GM21526 (cell line): ENCODE measurements around the gene CDC42EP3.

Experiments used
- ATAC-seq: cut with Tn5 transposase; IDR thresholded peaks from one replicate; pipeline ENCODE4 v1.9.1; 2021; ENCODE audit warnings: moderate library complexity; ENCODE audit not compliant: unreplicated experiment, low FRiP score

The CDC42EP3 gene

DNA sequence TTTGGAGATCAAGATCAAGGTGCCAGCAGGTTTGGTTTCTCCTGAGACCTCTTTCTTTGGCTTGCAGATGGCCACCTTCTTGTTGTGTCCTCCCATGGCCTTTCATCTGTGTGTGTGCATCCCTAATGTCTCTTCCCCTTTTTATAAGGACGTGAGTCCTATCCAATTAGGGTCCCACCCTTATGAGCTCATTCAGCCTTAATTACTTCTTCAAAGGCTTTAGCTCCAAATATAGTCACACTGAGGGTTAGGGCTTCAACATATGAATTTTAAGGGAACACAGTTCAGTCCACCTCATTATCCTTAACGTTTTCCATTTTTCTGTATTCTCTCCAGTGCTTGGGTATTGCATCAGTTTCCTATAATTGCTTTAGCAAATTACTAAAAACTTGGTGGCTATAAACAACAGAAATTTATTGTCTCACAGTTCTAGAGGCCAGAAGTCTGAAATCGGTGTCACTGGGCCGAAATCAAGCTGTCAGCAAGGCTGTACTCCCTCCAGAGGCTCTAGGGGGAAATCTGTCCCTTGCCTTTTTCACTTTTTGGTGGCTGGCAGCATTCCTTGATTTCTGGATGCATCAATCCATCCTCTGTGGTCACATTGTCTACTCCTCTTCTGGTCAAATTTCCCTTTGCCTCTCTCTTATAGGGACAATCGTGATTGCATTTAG is 34.1 kb downstream of the CDC42EP3 start:
- no peak for ATAC-seq

DNA sequence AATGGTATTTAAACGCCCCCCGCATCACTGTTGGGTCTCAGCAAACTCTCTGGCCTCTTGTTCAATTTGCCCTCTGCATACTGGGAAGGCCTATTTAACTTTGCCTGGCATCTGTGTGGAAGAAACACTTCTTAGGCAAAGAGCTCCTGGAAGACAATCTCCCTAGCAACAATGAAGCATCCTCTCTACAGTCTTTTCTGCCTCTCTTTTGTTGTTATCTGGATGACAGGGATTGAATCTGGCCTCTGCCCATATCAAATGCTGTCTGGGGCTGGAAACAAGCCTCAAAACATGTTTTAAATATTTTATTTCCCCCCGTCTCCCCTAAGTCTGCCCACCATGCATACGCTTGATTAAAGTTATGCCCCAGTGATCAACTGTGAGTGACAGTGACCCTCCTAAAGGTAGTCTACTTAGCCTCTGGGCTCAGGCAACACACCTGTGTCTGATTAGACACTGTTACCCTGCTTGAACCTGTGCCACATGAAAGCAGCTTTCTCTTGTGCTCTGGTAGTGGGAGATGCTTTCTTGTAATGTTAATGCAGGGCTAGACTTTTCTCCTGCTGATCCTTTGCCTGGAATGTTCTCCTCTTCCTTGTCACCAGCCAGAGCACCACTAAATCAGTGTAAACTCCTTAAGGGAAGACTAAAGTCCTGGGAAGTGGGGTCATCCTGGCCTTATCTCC is 34.9 kb downstream of the CDC42EP3 start:
- no peak for ATAC-seq

DNA sequence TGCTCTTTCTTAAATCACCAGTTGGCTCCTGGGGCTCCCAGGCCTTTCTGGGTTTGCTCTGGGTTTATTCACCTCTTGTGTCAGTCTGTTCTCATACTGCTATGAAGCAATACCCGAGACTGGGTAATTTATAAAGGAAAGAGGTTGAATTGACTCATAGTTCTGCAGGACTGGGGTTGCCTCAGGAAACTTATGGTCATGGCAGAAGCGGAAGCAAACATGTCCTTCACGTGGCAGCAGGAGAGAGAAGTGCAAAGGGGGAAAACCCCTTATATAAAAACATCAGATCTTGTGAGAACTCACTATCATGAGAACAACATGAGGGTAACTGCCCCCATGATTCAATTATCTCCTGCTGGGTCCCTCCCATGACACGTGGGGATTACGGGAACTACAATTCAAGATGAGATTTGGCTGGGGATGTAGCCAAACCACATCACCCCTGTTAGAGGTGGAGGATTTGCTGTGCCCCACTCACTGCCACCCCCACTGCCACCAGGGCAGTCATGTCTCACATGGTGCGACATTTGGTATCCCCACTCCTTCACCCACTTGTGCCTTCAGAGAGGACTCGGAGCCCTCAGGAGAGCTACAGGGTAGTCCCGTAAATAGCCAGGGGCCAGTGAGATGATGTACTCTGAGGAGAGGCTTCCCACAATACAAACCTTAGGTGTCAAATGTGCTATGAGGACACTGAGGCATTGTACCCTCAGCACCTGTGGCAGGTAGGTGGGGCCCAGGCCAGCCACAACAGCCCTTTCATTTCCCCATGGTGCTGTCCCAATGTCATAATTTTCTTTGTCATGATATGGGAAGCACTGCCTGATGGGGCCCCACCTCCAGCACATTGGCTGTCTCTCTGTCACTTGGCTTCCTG is 35.7 kb downstream of the CDC42EP3 start:
- ATAC-seq, result peak; percentile 67

DNA sequence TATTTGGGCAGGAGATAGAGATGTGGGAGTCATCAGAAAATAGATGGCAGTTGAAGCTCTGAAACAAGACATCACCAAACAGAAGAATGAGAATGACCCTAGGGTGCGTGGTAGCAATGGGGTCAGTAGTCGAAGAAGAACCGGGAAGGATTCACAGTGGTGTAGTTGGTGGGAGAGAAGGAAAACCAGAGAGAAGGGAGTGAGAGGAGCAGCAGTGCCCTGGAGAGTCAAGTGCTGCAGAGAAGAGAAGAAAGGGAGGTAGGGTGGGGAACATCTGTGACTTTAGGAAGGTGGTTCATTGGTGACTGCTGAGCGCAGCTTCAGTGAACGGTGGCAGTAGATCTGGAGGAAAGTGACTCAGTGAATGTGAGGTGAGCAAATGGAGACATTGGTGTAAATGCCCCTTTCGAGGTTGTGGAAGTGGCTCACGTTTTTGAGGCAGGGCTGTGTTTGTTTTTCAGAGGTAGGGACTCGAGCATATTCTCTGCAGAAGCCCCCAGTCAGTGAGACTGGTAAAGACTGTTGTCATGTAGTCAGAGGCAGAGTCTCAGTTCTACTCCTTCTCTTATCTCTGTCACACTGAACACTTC is 36.4 kb downstream of the CDC42EP3 start:
- no peak for ATAC-seq

DNA sequence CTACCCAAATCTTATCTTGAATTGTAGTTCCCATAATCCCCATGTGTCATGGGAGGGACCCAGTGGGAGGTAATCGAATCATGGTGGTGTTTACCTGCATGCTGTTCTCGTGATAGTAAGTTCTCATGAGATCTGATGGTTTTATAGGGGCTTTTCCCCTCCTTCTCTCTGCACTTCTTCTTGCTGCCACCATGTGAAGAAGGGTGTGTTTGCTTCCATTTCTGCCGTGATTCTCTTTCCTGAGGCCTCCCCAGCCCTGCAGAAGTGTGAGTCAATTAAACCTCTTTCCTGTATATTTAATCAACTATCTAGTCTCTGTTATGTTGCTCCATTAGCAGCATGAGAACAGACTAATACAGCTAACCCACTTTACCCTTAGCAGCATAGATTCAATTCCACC is 37.6 kb downstream of the CDC42EP3 start:
- ATAC-seq, result no peak

DNA sequence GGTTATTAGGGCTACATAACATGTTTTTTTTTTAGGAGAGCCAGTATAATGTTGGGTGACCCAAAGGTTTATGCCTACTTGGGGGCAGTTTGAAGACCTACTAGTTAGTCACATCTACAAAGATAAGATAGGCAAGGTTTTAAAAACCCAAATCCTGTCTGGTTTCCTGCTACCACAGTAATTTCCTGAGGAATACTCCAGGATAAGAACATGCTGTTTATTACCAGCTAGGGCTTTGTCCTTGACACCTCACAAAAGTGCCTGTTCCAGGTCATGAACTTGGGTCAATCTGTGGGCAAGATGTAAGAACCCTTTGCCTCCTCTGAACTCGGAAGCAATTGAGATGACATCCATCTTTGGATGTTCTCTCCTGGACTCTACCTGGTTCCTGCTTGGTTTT is 38.2 kb downstream of the CDC42EP3 start:
- ATAC-seq, result no peak

DNA sequence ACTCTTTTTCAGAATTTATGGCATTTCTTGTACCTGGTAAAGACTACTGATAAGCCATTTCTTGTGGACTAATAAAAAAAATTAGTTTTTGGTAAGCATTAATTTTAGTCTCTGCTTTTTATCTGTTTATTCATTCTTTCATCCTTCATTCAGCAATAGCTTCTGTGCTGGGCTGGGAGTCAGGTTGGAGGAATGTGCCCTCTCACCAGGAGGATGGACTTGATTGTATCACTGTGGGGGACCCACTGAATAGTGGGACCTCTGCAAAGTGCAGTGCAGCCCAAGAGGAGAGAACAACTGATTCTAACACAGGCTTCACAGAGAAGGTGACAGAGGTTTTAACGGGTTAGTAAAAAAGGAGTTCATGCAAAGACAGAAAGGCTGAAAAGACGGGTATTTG is 39.1 kb downstream of the CDC42EP3 start:
- ATAC-seq, result no peak

DNA sequence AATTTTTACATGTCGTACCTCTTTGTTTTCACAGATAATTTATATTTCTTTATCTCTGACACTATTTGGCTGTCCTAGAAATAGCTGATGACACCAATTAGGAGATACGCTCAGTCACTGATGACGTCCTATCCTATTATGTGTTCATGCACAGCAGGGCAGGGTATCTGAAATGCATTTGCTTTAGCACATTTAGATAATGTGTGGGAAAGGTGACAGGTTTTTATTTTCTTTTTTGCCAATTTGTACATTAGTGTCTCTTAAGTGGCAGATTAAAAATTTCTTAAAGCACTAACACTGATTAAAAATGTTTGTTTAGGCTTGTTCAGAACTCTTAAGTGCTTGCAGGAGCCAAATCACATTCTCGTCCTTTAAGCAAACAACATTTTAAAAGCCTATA is 39.7 kb downstream of the CDC42EP3 start:
- no peak for ATAC-seq

DNA sequence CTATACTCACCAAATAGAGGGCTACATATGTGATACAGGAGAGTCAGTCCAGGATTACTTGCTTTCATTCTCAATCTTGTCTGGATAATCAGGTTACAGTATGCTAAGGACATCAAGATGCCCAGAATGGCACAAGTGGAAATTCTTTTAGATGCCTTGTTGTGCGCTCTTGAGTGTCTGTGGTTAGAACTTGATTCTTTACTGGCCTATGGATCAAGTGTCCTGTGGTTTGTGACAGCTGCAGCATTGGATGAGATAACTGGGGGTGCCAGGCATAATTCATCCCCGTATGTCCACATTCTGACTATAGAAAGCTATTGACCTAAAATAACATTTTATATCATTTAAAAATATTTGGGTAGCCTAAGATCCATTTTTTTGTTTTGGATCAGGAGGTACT is 40.1 kb downstream of the CDC42EP3 start:
- no peak for ATAC-seq

DNA sequence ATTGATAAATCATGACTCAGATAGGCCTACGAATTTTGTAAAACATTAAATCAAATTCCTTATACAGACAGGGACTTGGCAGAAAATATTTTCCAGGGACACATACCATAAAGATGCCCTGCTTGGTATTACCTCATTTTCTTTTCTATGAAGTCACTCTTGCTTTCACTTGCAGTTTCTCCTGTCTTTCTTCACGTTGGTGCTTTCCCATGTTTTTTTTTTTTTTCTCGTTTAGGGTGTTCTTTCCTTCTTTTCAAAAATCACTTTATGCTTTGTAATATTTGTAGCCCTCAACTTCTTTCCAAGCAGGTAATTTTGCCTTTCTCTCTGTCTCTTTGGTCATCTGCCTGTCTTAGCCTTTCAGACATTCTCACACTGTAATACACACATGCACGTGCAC is 40.7 kb downstream of the CDC42EP3 start:
- no peak for ATAC-seq

DNA sequence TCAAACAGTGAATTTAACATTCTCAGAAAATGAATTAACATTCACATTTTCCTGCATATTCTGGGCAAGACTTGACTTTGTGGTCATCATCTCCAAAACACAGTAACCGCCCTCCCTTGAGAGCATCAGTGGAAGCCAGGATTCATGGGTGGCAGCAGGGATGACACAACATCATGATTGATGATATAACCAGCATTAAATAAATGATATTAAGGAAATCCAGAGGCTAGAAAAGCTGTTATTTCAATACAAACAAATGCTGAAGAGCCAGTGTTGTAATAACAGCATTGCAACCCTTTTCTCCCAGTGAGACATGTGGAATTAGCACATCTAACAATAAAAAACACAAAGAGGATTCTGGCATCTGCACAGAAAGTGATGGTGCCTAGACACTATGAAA is 41.1 kb downstream of the CDC42EP3 start:
- ATAC-seq, result no peak

DNA sequence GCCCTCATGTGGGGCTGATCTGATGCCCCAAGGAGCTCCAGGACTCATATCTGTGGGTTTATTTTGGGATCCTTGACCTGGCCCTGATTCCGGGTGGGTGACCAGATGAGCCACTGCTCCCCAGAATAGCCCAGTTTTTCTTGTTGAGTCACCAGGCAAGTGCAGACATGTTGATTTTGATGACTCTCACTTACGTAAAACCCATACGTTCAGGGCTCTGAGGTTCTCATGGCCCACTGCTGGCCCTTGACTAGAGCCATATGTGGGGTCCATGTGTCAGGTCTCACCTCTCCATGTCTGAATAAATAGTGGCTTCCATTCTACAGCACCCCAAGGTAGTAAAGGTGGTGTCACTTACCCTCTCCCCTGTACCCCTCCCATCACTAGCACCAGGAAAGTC is 41.9 kb downstream of the CDC42EP3 start:
- no peak for ATAC-seq

DNA sequence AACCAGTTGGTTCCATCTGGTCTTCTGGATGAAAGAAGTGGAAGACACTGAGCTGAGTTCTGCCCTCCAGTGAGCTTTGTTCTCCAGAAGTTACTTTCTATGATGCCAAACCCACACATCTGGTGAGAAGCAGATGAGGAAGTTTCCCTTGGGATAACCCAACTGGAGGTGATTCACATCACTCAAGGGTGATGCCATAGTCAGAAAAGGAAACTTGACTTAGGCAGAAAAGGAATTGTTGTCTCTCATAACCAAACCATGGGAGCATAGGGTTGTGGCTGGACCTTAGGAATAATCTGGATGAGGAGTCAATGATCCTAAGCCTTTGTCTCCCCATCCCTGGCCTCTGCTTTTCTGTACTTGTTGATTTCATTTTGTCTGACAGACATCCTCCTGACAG is 43.7 kb downstream of the CDC42EP3 start:
- no peak for ATAC-seq

DNA sequence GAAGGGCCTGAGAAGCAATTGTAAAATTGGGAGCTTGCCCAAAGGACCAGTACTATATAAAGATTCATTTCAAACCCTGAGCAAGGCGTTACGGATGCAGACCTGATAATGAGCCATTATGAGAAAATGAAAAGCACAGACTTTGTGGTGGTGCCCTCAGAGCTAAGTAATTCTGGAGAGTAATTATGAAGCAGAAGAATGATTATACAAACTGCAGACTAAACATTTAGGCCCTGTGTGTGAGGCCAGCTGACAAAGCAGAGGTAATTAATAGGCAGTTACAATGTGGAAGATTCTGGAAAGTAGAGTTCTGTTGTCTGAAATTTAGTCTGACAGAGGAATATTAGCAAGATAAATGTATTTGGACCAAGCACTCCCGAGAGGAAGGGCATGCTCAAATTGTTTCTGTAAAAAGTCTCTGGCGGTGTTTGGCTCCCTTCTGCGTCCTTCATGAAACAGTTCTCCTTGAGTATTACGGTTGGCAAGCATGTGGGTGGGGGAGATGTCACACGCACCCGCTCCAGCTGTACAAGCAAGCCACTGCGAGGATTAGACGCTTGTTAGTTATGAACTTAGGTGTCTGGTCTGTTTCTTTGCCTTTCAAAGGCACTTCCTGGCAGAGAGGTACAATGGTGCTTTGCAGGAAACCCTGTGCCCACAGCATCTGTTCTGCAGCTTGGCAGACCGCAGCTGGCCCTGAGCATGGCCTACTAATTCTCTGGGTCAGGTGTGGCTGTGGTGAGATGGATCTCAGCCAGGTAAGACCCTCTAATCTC is 45.5 kb downstream of the CDC42EP3 start:
- no peak for ATAC-seq

DNA sequence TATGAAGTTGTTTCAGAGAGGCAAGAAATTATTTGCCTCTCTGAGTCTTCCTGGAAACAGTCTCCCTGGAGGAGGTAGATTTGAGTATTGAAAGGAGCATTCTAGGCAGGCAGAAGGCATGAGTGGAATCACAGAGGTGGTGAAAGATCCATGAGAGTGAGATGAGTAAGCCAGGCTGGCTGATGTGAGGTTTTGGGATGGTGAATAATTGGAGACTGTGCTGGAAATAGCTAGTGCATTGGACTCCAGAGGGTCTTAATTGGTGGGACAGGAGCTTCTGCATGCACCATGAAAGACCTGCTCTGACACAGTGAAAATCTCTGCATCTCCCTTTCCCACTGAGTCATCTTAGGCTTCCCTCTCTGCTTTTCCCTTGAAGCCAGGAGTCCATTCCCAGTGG is 46.3 kb downstream of the CDC42EP3 start:
- no peak for ATAC-seq

DNA sequence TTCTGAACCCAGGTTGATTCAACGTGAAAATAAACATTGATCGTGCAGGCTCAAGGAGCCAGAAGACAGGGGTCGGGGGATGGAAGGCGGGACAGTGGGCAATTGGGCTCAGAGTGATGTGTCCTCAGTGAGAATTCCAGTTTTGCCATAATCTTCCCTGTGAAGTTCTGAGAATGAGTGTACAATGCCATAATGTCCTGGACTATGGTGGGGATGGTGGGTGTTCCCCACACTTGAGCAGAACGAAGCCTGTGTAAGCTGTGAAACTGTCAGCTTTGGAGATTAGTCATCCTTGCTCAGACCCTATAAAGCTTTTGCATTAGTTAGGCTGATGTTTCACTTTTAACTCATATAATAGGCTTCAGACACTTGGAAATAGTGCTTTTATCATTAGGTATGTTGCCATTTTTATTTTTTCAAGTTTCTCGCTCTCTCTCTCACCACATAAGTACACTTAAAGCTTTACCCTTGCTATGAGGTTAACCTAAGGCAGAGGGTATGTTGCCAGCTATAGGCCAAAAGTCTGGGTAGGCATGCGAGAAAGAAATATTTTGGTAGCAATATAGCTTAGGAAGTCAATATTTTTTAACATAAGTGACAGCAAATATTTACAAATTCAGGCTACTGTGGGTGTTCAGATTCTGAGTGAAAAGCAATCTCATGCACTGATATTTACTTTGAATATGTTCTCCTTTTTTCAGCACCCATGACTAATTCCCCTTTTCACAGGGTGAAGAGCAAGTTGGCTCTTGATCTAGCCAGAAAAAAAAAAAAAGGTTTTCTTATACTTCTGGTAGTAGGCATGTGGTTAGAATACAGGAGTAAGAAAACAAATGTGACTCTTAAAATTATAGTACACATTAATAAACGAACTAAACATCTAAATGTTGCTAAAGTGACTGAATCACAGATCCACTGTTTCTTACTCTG is 47.2 kb downstream of the CDC42EP3 start:
- peak; percentile 67 for ATAC-seq

DNA sequence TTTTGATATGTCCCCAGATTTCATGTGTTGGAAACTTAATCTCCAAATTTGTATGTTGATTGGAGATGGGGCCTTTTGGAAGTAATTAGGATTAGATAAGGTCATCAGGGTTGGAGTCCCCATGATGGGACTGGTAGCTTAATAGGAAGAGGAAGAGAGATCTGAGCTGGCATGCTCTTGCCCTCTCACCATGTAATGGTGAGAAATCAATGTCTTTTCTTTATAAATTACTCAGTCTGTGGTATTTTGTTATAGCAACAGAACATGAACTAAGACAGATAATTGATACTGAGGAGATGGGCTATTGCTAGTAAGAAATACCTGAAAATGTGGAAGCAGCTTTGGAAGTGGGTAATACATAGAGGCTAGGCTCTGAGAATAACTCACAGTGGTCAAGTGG is 48.0 kb downstream of the CDC42EP3 start:
- ATAC-seq, result no peak

DNA sequence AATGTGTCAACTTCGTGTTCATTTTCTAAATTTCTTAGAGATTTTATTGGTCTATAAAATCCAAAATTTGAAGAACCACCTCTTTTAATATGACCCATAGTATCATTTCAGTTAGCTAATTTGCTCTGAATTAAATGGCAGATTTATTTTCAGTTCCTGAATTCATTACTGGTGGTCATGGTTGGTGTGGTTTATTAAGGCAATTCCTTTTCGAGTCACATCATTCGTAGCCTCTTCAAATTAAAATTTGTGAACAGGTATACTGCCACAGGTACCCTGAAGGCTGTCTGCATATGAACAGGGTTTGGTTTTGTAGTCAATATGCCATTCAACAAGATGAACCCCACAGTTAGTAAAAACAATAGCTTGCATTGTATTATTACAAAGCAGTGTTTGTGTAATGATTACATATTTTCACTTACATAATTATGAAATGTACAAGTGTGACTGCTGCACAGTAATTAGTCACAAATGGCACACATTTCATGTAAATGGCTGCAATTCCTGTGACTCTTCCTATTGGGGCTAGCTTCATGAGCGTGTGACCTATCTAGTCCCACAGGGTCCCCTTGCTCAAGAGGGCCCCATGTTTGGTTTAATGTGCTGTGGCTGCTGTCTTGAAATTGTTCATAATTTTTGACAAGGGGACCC is 48.9 kb downstream of the CDC42EP3 start:
- no peak for ATAC-seq

DNA sequence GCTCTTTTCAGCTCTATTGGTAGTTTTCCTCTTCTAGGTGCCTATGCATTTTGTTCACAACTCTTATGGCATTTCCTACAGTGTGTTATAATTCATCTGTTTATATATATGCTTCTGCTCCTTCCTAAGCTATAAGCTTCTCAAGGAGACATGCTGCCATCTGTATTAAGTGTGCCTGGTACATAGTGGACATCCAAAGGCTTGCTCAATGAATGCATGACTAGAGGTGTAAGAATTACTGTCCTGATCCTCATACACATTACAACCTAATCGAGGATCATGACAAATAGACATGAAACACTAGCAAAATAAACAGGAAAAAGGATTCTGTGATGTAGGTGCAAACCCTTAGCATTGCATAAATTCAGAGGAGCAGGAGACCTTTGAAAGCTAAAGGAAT is 50.2 kb downstream of the CDC42EP3 start:
- no peak for ATAC-seq
